IgD-negative memory B cell (primary cell): ENCODE data around the gene PEX12. TPM values are rescaled to one million over a fixed set of nuclear protein-coding genes. Genes with fewer than 3 reads are reported as not detected.
"Not testable (repeated sequence)": the region's sequence is repeated elsewhere in the genome, so short reads cannot be mapped to it uniquely, and the experiment has no call there.

ENCODE experiments used
- H3K27ac Mint-ChIP-seq, 3 donors: one replicate each; pipeline ENCODE4 v1.8.0; 2020 to 2022; ENCODE audit warnings: mild to moderate bottlenecking in 3 of 3, mixed read lengths in 3 of 3, moderate library complexity in 1 of 3
- H3K27me3 Mint-ChIP-seq: one replicate; pipeline ENCODE4 v1.8.0; 2021; ENCODE audit warnings: mixed read lengths
- H3K36me3 Mint-ChIP-seq: one replicate; pipeline ENCODE4 v1.8.0; 2020; ENCODE audit warnings: mild to moderate bottlenecking, mixed read lengths
- H3K4me1 Mint-ChIP-seq, 3 donors: one replicate each; pipeline ENCODE4 v1.8.0; 2020 to 2022; ENCODE audit warnings: mixed read lengths in 3 of 3, mild to moderate bottlenecking in 1 of 3
- H3K4me3 Mint-ChIP-seq, 4 donors: one replicate each; pipeline ENCODE4 v1.8.0; 2020 to 2022; ENCODE audit warnings: mild to moderate bottlenecking in 4 of 4, mixed read lengths in 4 of 4, moderate library complexity in 3 of 4
- H3K9me3 Mint-ChIP-seq, 3 donors: one replicate each; pipeline ENCODE4 v1.8.0; 2020 to 2021; ENCODE audit warnings: mixed read lengths in 3 of 3, mild to moderate bottlenecking in 1 of 3
- polyA plus RNA-seq: library from polyadenylated mRNA; unstranded; fragments of 300-500 nt; fragmentation: Illumina TruSeq; gene quantifications from one replicate; pipeline ENCODE4 v1.2.3, GENCODE V29; 2021

PEX12 gene
- polyA plus RNA-seq, 1 donor from 2014 or later, result 1.3 TPM

DNA sequence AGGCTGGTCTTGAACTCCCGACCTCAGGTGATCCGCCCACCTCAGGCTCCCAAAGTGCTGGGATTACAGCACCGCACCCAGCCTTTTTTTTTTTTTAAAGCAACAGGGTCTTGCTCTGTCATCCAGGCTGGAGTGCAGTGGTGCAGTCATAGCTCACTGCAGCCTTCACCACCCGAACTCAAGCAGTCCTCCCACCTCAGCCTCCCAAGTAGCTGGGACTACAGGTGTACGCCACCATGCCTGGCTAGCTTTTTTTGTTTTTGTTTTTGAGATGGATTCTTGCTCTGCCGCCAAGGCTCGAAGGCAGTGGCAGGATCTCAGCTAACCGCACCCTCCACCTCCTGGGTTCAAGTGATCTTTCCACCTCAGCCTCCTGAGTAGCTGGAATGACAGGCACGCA, 43.0 kb downstream of the PEX12 start:
- H3K9me3 Mint-ChIP-seq, H3K36me3 Mint-ChIP-seq, H3K27me3 Mint-ChIP-seq, H3K27ac Mint-ChIP-seq: not testable (repeated sequence)
- H3K4me1 Mint-ChIP-seq, result peaks cover 31 to 44% (median 33%) of the 10 kb centered on the region in 3 donors
- peak overlapping the region in 1 of 4 donors; percentile 77 for H3K4me3 Mint-ChIP-seq

DNA sequence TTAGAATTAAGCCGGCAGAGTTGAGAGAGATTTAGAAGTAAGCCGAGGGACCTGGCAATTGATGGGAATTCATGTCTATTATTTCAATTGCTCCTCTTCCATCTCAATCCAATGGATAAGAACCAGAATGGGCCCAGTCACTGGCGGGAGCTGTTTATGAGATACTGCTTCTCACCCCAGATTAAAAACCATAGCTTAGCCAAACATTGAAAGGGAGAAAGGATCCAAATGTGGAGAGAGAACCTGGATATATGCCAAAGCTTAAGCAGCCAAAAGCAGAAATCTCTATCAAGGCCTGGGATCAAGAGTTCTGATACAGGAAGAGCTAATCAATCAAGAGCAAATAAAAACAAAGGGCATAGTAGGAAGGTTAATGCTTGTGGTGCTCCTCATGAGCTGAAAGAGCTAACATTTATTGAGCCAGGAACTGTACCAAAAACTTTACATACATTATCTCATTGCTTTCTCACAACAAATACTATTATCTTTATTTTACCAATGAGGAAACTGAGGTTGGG, 43.7 kb downstream of the PEX12 start:
- Mint-ChIP-seq H3K27ac (peak overlapping the region in 2 of 3 donors; percentile 4 to 59), H3K9me3 (no peaks in the 10 kb centered on the region), H3K27me3 (no peaks in the 10 kb centered on the region), H3K36me3 (peaks cover 3% of the 10 kb centered on the region), H3K4me3 (peak overlapping the region in 1 of 4 donors; percentile 5), H3K4me1 (peaks cover 27 to 41% (median 28%) of the 10 kb centered on the region in 3 donors)

- no peaks in the 10 kb centered on the region for H3K36me3 Mint-ChIP-seq
- H3K27ac Mint-ChIP-seq, result no peak overlapping the region
- no peaks in the 10 kb centered on the region for H3K27me3 Mint-ChIP-seq
- H3K9me3 Mint-ChIP-seq, result peaks cover 0 to 2% (median 2%) of the 10 kb centered on the region in 3 donors
- H3K4me1 Mint-ChIP-seq, result peaks cover 11 to 16% (median 11%) of the 10 kb centered on the region in 3 donors
- H3K4me3 Mint-ChIP-seq, result no peak overlapping the region
These were observed 47.2 kb downstream of the PEX12 start for GRCh38 chr17:35531160-35531559.

GRCh38 chr17:35529866-35530265, 48.5 kb downstream of the PEX12 start:
- H3K9me3 Mint-ChIP-seq, result peaks cover 2 to 4% (median 2%) of the 10 kb centered on the region in 3 donors
- H3K27ac Mint-ChIP-seq, result peak overlapping the region in 1 of 3 donors; percentile 31
- no peak overlapping the region for H3K4me3 Mint-ChIP-seq
- H3K4me1 Mint-ChIP-seq, result peaks cover 11 to 14% (median 11%) of the 10 kb centered on the region in 3 donors
- no peaks in the 10 kb centered on the region for H3K36me3 Mint-ChIP-seq
- H3K27me3 Mint-ChIP-seq, result no peaks in the 10 kb centered on the region

DNA sequence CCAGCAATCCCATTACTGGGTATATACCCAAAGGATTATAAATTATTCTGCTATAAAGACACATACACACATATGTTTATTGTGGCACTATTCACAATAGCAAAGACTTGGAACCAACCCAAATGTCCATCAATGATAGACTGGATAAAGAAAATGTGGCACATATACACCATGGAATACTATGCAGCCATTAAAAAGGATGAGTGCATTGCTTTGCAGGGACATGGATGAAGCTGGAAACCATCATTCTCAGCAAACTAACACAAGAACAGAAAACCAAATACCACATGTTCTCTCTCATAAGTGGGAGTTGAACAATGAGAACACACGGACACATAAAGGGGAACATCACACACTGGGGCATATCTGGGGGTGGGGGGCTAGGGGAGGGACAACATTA, 49.0 kb downstream of the PEX12 start:
- not testable (repeated sequence) for H3K9me3 Mint-ChIP-seq, H3K27me3 Mint-ChIP-seq, H3K27ac Mint-ChIP-seq, H3K36me3 Mint-ChIP-seq, H3K4me3 Mint-ChIP-seq
- peaks cover 11% of the 10 kb centered on the region in 3 donors for H3K4me1 Mint-ChIP-seq

Other genes with a start within 250 kb of the PEX12 start
- gene SLFN11, start 204.9 kb downstream of the PEX12 start, polyA plus RNA-seq, result 11.2 TPM
- gene SLFN12, start 146.1 kb downstream of the PEX12 start, polyA plus RNA-seq, result 2.4 TPM
- 7.1 TPM for gene SLFN13, start 129.8 kb downstream of the PEX12 start, polyA plus RNA-seq
- gene SLFN12L, start 40.9 kb downstream of the PEX12 start, polyA plus RNA-seq, result 1.9 TPM
- not detected for gene SLFN14, start 17.8 kb downstream of the PEX12 start, polyA plus RNA-seq
- gene AP2B1, start 8.8 kb upstream of the PEX12 start, polyA plus RNA-seq, result 36.3 TPM
- not detected for gene RASL10B, start 153.1 kb upstream of the PEX12 start, polyA plus RNA-seq
- gene GAS2L2, start 174.7 kb upstream of the PEX12 start, polyA plus RNA-seq, result not detected
- not detected for gene C17orf50, start 182.3 kb upstream of the PEX12 start, polyA plus RNA-seq
- 0.49 TPM for gene MMP28, start 217.1 kb upstream of the PEX12 start, polyA plus RNA-seq
- gene TAF15, start 230.9 kb upstream of the PEX12 start, polyA plus RNA-seq, result 17.0 TPM